B cell (primary cell): Measurements from ENCODE around the gene PRX. TPM values are rescaled to one million over a fixed set of nuclear protein-coding genes. Genes with fewer than 3 reads are reported as not detected.
"Not testable (repeated sequence)": the region's sequence is repeated elsewhere in the genome, so short reads cannot be mapped to it uniquely, and the experiment has no call there.

Experiments
- ATAC-seq: fragments of 200-7000 bp; cut with Tn5 transposase; one replicate; pipeline ENCODE4 v1.10.0; 2021; ENCODE audit warnings: low read depth, mild to moderate bottlenecking, moderate number of reproducible peaks, moderate library complexity
- CTCF ChIA-PET: fragments of 350-600 bp; sonication (Branson Sonifier 250); formaldehyde crosslinking; loops from one replicate; lab custom pipeline; 2021; ENCODE audit warnings: antibody characterized with exemption, inconsistent platforms; lab: Charles Lee
- POLR2A ChIA-PET: fragments of 350-600 bp; sonication (Branson Sonifier 250); formaldehyde crosslinking; loops from one replicate; lab custom pipeline; 2021; ENCODE audit warnings: antibody characterized with exemption; lab: Charles Lee
- DNase-seq: peaks from one replicate; pipeline ENCODE4 v3.0.0; 2013
- H2AFZ ChIP-seq: 2 replicates; pipeline ENCODE4 v1.6.1; 2012; ENCODE audit warnings: mild to moderate bottlenecking, low read depth, low read length; ENCODE audit not compliant: insufficient read depth, poor library complexity, severe bottlenecking
- H3K27ac ChIP-seq, 2 donors: 1 replicate in 1 of 2; 2 replicates in 1 of 2; pipeline ENCODE4 v1.5.1; 2012 to 2013; ENCODE audit warnings: low read length in 2 of 2, mild to moderate bottlenecking in 2 of 2, moderate library complexity in 1 of 2
- H3K27me3 ChIP-seq, 4 experiments: fragments of 200-600 bp in 1 of 4; sonication (generic) in 1 of 4; replicated peaks in 1 of 4; 1 replicate in 2 of 4; 2 replicates in 2 of 4; pipeline versions ENCODE4 v1.6.1 to v1.7.0; 2013 to 2016; ENCODE audit warnings: low read length in 3 of 4, mild to moderate bottlenecking in 2 of 4, mixed read lengths in 1 of 4, moderate library complexity in 1 of 4; ENCODE audit not compliant: insufficient read depth in 4 of 4, control insufficient read depth in 3 of 4; ENCODE audit errors: control extremely low read depth in 1 of 4
- H3K36me3 ChIP-seq, 2 experiments: replicated peaks in 1 of 2; 1 replicate in 1 of 2; 2 replicates in 1 of 2; pipeline versions ENCODE4 v1.6.1 to v1.7.1; 2013; ENCODE audit warnings: low read length in 1 of 2; ENCODE audit not compliant: insufficient read depth in 2 of 2, control insufficient read depth in 1 of 2; ENCODE audit errors: control extremely low read depth in 1 of 2, extremely low read depth in 1 of 2
- H3K4me1 ChIP-seq, 2 donors: fragments of 200-600 bp in 1 of 2; sonication (generic) in 1 of 2; 1 replicate in 1 of 2; 2 replicates in 1 of 2; pipeline versions ENCODE4 v1.5.1 to v1.6.1; 2013 to 2017; ENCODE audit warnings: low read length in 2 of 2; ENCODE audit not compliant: control insufficient read depth in 2 of 2, insufficient read depth in 2 of 2
- H3K4me2 ChIP-seq: replicated peaks from 2 replicates; pipeline ENCODE3; 2012; ENCODE audit warnings: mild to moderate bottlenecking, low read depth, low read length; ENCODE audit not compliant: poor library complexity, severe bottlenecking
- H3K4me3 ChIP-seq, 5 experiments: fragments of 200-600 bp in 1 of 5; sonication (generic) in 1 of 5; 1 replicate in 3 of 5; 2 replicates in 2 of 5; pipeline versions ENCODE4 v1.5.1 to v1.7.0; 2011 to 2016; ENCODE audit warnings: low read length in 4 of 5, mild to moderate bottlenecking in 4 of 5, low read depth in 2 of 5, control low read depth in 1 of 5, moderate library complexity in 1 of 5; ENCODE audit not compliant: insufficient read depth in 1 of 5; ENCODE audit errors: control extremely low read depth in 1 of 5, extremely low read depth in 1 of 5
- H3K79me2 ChIP-seq: fragments of 200-600 bp; sonication (generic); one replicate; pipeline ENCODE4 v1.6.0; 2016; ENCODE audit warnings: low read length; ENCODE audit not compliant: control insufficient read depth, insufficient read depth
- H3K9ac ChIP-seq: fragments of 200-600 bp; sonication (generic); 2 replicates; pipeline ENCODE4 v1.6.1; 2017; ENCODE audit warnings: mild to moderate bottlenecking, low read length, moderate library complexity
- H3K9me3 ChIP-seq, 3 donors: one replicate each; pipeline versions ENCODE4 v1.6.1 to v1.7.1; 2013; ENCODE audit warnings: low read length in 2 of 3; ENCODE audit not compliant: control insufficient read depth in 2 of 3, insufficient read depth in 1 of 3; ENCODE audit errors: control extremely low read depth in 1 of 3
- H4K20me1 ChIP-seq: 2 replicates; pipeline ENCODE4 v1.6.0; 2012; ENCODE audit warnings: mild to moderate bottlenecking, low read length; ENCODE audit not compliant: insufficient read depth, control insufficient read depth, poor library complexity, severe bottlenecking
- H3K27ac Mint-ChIP-seq: one replicate; pipeline ENCODE4 v1.8.0; 2021; ENCODE audit warnings: mixed read lengths
- H3K27me3 Mint-ChIP-seq: one replicate; pipeline ENCODE4 v1.8.0; 2021; ENCODE audit warnings: mixed read lengths
- H3K4me1 Mint-ChIP-seq: one replicate; pipeline ENCODE4 v1.8.0; 2021; ENCODE audit warnings: mixed read lengths
- H3K4me3 Mint-ChIP-seq: one replicate; pipeline ENCODE4 v1.8.0; 2021; ENCODE audit warnings: mixed read lengths
- H3K9me3 Mint-ChIP-seq: one replicate; pipeline ENCODE4 v1.8.0; 2022; ENCODE audit warnings: mixed read lengths; ENCODE audit not compliant: insufficient read depth
- EZH2 ChIP-seq: IDR thresholded peaks from 2 replicates; pipeline ENCODE4 v1.6.1; 2012; ENCODE audit warnings: borderline replicate concordance, low read depth, mild to moderate bottlenecking, moderate library complexity, low read length; ENCODE audit not compliant: insufficient read depth, poor library complexity, severe bottlenecking
- WGBS: methylation state at CpG from one replicate; pipeline ENCODE4 v1.1.5; 2013; ENCODE audit warnings: missing lambda C conversion rate; ENCODE audit not compliant: insufficient coverage; 5-methylcytosine and 5-hydroxymethylcytosine counted together
- intact Hi-C: fragments of 100-400 bp; cut with micrococcal nuclease; formaldehyde crosslinking; loops from one replicate; pipeline ENCODE4 v1.10.0; 2022
- polyA plus RNA-seq: library from polyadenylated mRNA; depleted of rRNA; stranded (reverse); fragments of >200 nt; gene quantifications from 2 replicates; pipeline ENCODE4 v1.2.3, GENCODE V29; 2012
- total RNA-seq, 2 donors: library from RNA; stranded (reverse); fragments of 120-200 nt in 1 of 2; gene quantifications; 1 replicate in 1 of 2; 2 replicates in 1 of 2; pipeline versions ENCODE4 v1.2.3 to v1.2.4, GENCODE V29; 2013 to 2022
- TF ChIP-seq, protein P1 (sequence below): fragments of 200-600 bp; IDR thresholded peaks from one replicate; pipeline ENCODE4 v1.8.0; 2022; ENCODE audit warnings: antibody characterized with exemption, mild to moderate bottlenecking

The PRX gene
- total and polyA plus RNA-seq, 2 donors (not counting 1 experiment from before 2014, with no cell fraction given), result 1.1 to 2.5 TPM

DNA sequence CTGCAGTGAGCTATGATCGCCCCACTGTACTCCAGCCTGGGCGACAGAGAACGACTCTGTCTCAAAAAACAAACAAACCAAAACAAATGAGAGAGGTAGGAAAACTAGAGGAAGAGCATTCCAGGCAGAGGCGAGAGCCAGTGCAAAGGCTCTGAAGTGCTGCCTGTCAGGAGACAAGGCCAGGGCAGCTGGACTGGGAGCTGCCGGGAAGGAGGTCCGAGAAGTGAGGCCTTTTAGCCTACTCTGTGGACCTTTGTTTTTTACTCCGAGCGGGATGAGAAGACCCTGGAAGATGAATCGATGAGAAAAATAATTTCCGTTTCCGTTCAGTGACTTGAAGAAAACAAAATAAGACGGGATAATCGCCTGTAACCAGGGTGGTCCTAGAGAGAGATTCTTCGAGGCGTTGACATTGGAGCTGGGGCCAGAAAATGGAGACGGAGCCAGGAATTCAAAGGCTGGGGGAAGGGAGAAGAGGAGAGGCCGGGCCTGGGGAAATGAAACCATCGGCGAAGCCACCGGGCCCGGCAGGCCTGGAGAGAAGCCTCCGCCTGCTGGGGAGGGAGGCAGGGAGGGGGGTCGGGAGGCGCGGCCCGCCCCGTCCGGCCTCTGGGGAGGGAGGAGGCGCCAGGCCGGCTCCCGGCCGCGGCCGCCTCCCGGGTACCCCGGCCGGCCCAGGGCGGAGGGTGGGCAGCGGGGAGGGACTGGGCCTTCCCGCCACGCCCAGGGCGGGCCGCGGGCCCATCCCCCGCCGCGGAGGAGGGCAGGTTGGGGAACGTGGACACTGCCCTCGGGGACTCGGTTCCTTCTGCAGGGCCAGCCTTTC, 20.4 kb upstream of the PRX start:
- ATAC-seq (peak; percentile 77), DNase-seq (peak; percentile 77)
- Mint-ChIP-seq H3K27me3 (no peaks in the 10 kb centered on the region), H3K9me3 (no peaks in the 10 kb centered on the region), H3K4me3 (peak overlapping the region; percentile 92), H3K4me1 (peaks cover 24% of the 10 kb centered on the region), H3K27ac (peak overlapping the region; percentile 97)
- intact Hi-C loops, result loop anchor here (1.0 kb wide), 1 partner anchor 12 kb away; no protein-coding TSS in a partner anchor
- Histone ChIP-seq H4K20me1 (no peaks in the 10 kb centered on the region), H3K9ac (peak overlapping the region; percentile 62), H3K27ac (peak overlapping the region; percentile 71 to 74), H3K9me3 (no peaks in the 10 kb centered on the region), H2AFZ (peak overlapping the region; percentile 88), H3K4me3 (peak overlapping the region in 4 of 5 experiments; percentile 36 to 69 (median 52)), H3K4me2 (peak overlapping the region; percentile 78), H3K79me2 (peaks cover 5% of the 10 kb centered on the region), H3K4me1 (peaks cover 19 to 30% of the 10 kb centered on the region in 2 donors), H3K36me3 (no peaks in the 10 kb centered on the region), H3K27me3 (no peaks in the 10 kb centered on the region)
- CTCF ChIA-PET, result interaction anchor here (1.0 to 2.2 kb wide), 5 partner anchors 8 to 32 kb away, joined by 4 to 13 read pairs (median 4); partner anchors contain the start of genes BLVRB and SERTAD1
- POLR2A ChIA-PET, result interaction anchor here (0.6 to 3.2 kb wide), 4 partner anchors 8 to 11 kb away, joined by 3 to 19 read pairs (median 6); partner anchors contain the start of genes SERTAD1 and SERTAD3
- TF ChIP-seq, protein P1, sequence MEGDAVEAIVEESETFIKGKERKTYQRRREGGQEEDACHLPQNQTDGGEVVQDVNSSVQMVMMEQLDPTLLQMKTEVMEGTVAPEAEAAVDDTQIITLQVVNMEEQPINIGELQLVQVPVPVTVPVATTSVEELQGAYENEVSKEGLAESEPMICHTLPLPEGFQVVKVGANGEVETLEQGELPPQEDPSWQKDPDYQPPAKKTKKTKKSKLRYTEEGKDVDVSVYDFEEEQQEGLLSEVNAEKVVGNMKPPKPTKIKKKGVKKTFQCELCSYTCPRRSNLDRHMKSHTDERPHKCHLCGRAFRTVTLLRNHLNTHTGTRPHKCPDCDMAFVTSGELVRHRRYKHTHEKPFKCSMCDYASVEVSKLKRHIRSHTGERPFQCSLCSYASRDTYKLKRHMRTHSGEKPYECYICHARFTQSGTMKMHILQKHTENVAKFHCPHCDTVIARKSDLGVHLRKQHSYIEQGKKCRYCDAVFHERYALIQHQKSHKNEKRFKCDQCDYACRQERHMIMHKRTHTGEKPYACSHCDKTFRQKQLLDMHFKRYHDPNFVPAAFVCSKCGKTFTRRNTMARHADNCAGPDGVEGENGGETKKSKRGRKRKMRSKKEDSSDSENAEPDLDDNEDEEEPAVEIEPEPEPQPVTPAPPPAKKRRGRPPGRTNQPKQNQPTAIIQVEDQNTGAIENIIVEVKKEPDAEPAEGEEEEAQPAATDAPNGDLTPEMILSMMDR, result no peak
- no peak for TF ChIP-seq EZH2
- 2% methylated on average over 46 of the region's 50 CpGs for WGBS

DNA sequence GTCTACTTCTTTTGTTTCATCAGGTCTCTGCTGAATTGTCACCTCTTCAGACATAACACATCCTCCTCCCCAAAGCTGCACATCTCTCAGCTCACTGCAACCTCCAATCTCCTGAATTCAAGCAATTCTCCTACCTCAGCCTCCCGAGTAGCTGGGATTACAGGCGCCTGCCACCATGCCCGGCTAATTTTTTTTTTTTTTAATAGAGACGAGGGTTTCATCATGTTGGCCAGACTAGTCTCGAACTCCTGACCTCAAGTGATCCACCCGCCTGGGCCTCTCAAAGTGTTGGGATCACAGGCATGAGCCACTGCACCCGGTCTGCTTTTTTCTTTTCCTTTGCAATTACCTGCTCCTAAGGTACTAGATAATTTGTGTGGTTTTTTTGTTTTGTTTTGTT, 19.6 kb upstream of the PRX start:
- not testable (repeated sequence) for H3K27me3 ChIP-seq, H3K79me2 ChIP-seq, H3K27me3 Mint-ChIP-seq, H2AFZ ChIP-seq, H3K4me3 ChIP-seq, DNase-seq, H3K36me3 ChIP-seq, H3K9ac ChIP-seq, H3K4me2 ChIP-seq, H3K9me3 Mint-ChIP-seq, H3K27ac ChIP-seq, H4K20me1 ChIP-seq, H3K9me3 ChIP-seq, ATAC-seq
- H3K4me1 Mint-ChIP-seq, result peaks cover 24% of the 10 kb centered on the region
- H3K27ac Mint-ChIP-seq, result peak overlapping the region; percentile 97
- ChIA-PET POLR2A (interaction anchor here (3.2 kb wide), 1 partner anchor 11 kb away, joined by 19 read pairs; the partner anchor contains the start of gene SERTAD3), CTCF (interaction anchor here (0.6 to 1.6 kb wide), 4 partner anchors 10 to 29 kb away, joined by 3 to 13 read pairs (median 4); no protein-coding TSS in a partner anchor)
- peak overlapping the region; percentile 92 for H3K4me3 Mint-ChIP-seq
- H3K4me1 ChIP-seq, result peaks cover 19 to 30% of the 10 kb centered on the region in 2 donors
- WGBS, result 95% methylated on average over 4 of the region's 7 CpGs
- intact Hi-C loops, result loop anchor here (1.0 kb wide), 1 partner anchor 11 kb away; no protein-coding TSS in a partner anchor
